AG04449 (cell line): ENCODE data around the gene KCNN2.

ENCODE experiments used
- CTCF ChIA-PET: fragments of 350-600 bp; formaldehyde crosslinking; extraction: SDS; loops from one replicate; lab custom pipeline; 2021; ENCODE audit warnings: antibody characterized with exemption; lab: Yijun Ruan, JAX
- POLR2A ChIA-PET: fragments of 400-600, 350-600 bp; formaldehyde crosslinking; extraction: SDS; loops from one replicate; lab custom pipeline; 2020; ENCODE audit warnings: antibody characterized with exemption, inconsistent platforms; lab: Yijun Ruan, JAX
- DNase-seq: peaks from one replicate; pipeline ENCODE4 v3.0.0-alpha.2; 2010; ENCODE audit warnings: low read depth, low spot score
- H3K4me3 ChIP-seq: 2 replicates; pipeline ENCODE4 v1.5.1; 2011; ENCODE audit warnings: low read depth, mild to moderate bottlenecking, control low read depth, low read length
- CTCF ChIP-seq: IDR thresholded peaks from one replicate; pipeline ENCODE4 v1.5.1; 2011; ENCODE audit warnings: mild to moderate bottlenecking, moderate library complexity, low read length, control low read depth, inconsistent platforms; ENCODE audit not compliant: insufficient read depth; ENCODE audit errors: missing control alignments

KCNN2 gene

GRCh38 chr5:114332493-114332892 is 29.4 kb upstream of the KCNN2 start:
- ChIA-PET CTCF (no interaction called here), POLR2A (no interaction called here)
- no peak for TF ChIP-seq CTCF
- H3K4me3 ChIP-seq = no peak overlapping the region
- DNase-seq = no peak

- ChIA-PET POLR2A (no interaction called here), CTCF (no interaction called here)
- H3K4me3 ChIP-seq = no peak overlapping the region
- DNase-seq = no peak
- TF ChIP-seq CTCF = no peak
These were observed 28.9 kb upstream of the KCNN2 start for GRCh38 chr5:114332925-114333324.

GRCh38 chr5:114335391-114335790 is 26.5 kb upstream of the KCNN2 start:
- CTCF ChIA-PET = interaction anchor here (1.3 to 1.9 kb wide), 2 partner anchors 9 to 234 kb away, joined by 3 to 7 read pairs; no protein-coding TSS in a partner anchor
- peak; percentile 45 for DNase-seq

GRCh38 chr5:114339108-114339507 is 22.8 kb upstream of the KCNN2 start:
- no peak overlapping the region for H3K4me3 ChIP-seq
- no peak for DNase-seq
- ChIA-PET POLR2A (no interaction called here), CTCF (interaction anchor here (0.7 to 1.5 kb wide), 2 partner anchors 10 to 19 kb away, joined by 3 read pairs; no protein-coding TSS in a partner anchor)
- no peak for TF ChIP-seq CTCF

More at GRCh38 chr5:114335391-114335790, 26.5 kb upstream of the KCNN2 start:
- TF ChIP-seq CTCF = no peak
- POLR2A ChIA-PET = no interaction called here
- H3K4me3 ChIP-seq = no peak overlapping the region

GRCh38 chr5:114346181-114346580 is 15.7 kb upstream of the KCNN2 start:
- CTCF ChIA-PET = interaction anchor here (1.5 to 1.7 kb wide), 2 partner anchors 9 to 245 kb away, joined by 5 read pairs; no protein-coding TSS in a partner anchor
- no peak for DNase-seq
- no peak overlapping the region for H3K4me3 ChIP-seq
- POLR2A ChIA-PET = no interaction called here
- TF ChIP-seq CTCF = no peak

GRCh38 chr5:114355086-114355830 is 6.6 kb upstream of the KCNN2 start:
- no peak overlapping the region for H3K4me3 ChIP-seq
- ChIA-PET CTCF (interaction anchor here (1.0 to 2.1 kb wide), 2 partner anchors 254 to 549 kb away, joined by 3 to 13 read pairs; no protein-coding TSS in a partner anchor), POLR2A (no interaction called here)
- no peak for TF ChIP-seq CTCF
- no peak for DNase-seq
